ENCODE results near the gene C10orf71. TPM values are rescaled to one million over a fixed set of nuclear protein-coding genes. Genes with fewer than 3 reads are reported as not detected.

Gene C10orf71
- total RNA-seq, 2 donors from 2014 or later: 0.26 to 0.99 TPM

- H3K36me3 ChIP-seq (replicated peaks in 1 of 2; ENCODE audit: insufficient read depth in 1 of 2, low read depth in 2 of 2): no peaks in the 10 kb centered on the region
- DNase-seq (no peak), ATAC-seq (no peak)
- 69 to 80% methylated on average over 6 to 11 of the region's 11 CpGs for WGBS, 2 donors
- no peaks in the 10 kb centered on the region for H3K9me3 ChIP-seq
- no peak overlapping the region for H3K4me3 ChIP-seq
- H3K27me3 ChIP-seq: no peaks in the 10 kb centered on the region
- H3K4me1 ChIP-seq: peaks cover 24% of the 10 kb centered on the region
- intact Hi-C loops (cut with DNase I): no loop called here
- no peak overlapping the region for H3K27ac ChIP-seq
- TF ChIP-seq POLR2A (IDR thresholded peaks at IDR 0.05) (no peak), CTCF (IDR thresholded peaks at IDR 0.05) (no peak)
Measured at GRCh38 chr10:49361735-49362568, 63.0 kb downstream of the C10orf71 start.

GRCh38 chr10:49362596-49363260, 63.8 kb downstream of the C10orf71 start:
- DNase-seq: peak; percentile 38 to 71 (median 47)

GRCh38 chr10:49363309-49364031, 64.5 kb downstream of the C10orf71 start:
- DNase-seq: no peak
- no peak for ATAC-seq
- Histone ChIP-seq H3K4me3 (no peak overlapping the region), H3K36me3 (replicated peaks in 1 of 2; ENCODE audit: insufficient read depth in 1 of 2, low read depth in 2 of 2) (no peaks in the 10 kb centered on the region), H3K4me1 (peaks cover 24% of the 10 kb centered on the region), H3K9me3 (no peaks in the 10 kb centered on the region), H3K27ac (no peak overlapping the region), H3K27me3 (no peaks in the 10 kb centered on the region)
- no peak for TF ChIP-seq CTCF (IDR thresholded peaks at IDR 0.05)
- no peak for TF ChIP-seq POLR2A (IDR thresholded peaks at IDR 0.05)
- intact Hi-C loops (cut with DNase I): no loop called here
- 85 to 89% methylated on average over 8 of the region's 8 CpGs for WGBS, 2 donors

More at GRCh38 chr10:49362596-49363260, 63.8 kb downstream of the C10orf71 start:
- TF ChIP-seq CTCF (IDR thresholded peaks at IDR 0.05) (no peak), POLR2A (IDR thresholded peaks at IDR 0.05) (no peak)
- no peak overlapping the region for H3K4me3 ChIP-seq
- no peak overlapping the region for H3K27ac ChIP-seq
- H3K27me3 ChIP-seq: no peaks in the 10 kb centered on the region
- peak; percentile 86 for ATAC-seq
- peaks cover 24% of the 10 kb centered on the region for H3K4me1 ChIP-seq
- 64 to 85% methylated on average over 7 to 9 of the region's 10 CpGs for WGBS, 2 donors
- H3K9me3 ChIP-seq: no peaks in the 10 kb centered on the region
- intact Hi-C loops (cut with DNase I): no loop called here
- H3K36me3 ChIP-seq (replicated peaks in 1 of 2; ENCODE audit: insufficient read depth in 1 of 2, low read depth in 2 of 2): no peaks in the 10 kb centered on the region

- 75 to 77% methylated on average over 5 of the region's 5 CpGs for WGBS, 2 donors
Measured at GRCh38 chr10:49364051-49364450, 65.1 kb downstream of the C10orf71 start.

More at GRCh38 chr10:49364051-49364450, 65.1 kb downstream of the C10orf71 start:
- Histone ChIP-seq H3K4me1 (peaks cover 24% of the 10 kb centered on the region), H3K36me3 (replicated peaks in 1 of 2; ENCODE audit: insufficient read depth in 1 of 2, low read depth in 2 of 2) (no peaks in the 10 kb centered on the region), H3K27ac (no peak overlapping the region), H3K4me3 (no peak overlapping the region), H3K27me3 (no peaks in the 10 kb centered on the region), H3K9me3 (no peaks in the 10 kb centered on the region)
- TF ChIP-seq CTCF (IDR thresholded peaks at IDR 0.05) (no peak), POLR2A (IDR thresholded peaks at IDR 0.05) (no peak)
- ATAC-seq (no peak), DNase-seq (no peak)
- intact Hi-C loops (cut with DNase I): no loop called here

Data from body of pancreas (tissue), 4 donors.